Measurements from ENCODE around the gene TRIM17.

TRIM17 gene

GRCh38 chr1:228448372-228448771 is 31.7 kb upstream of the TRIM17 start:
- Histone ChIP-seq H3F3A (ENCODE audit: low read depth) (no peaks in the 10 kb centered on the region), H3K4me1 (ENCODE audit: insufficient read depth, low read length, poor library complexity, severe bottlenecking) (no peaks in the 10 kb centered on the region), H3K79me2 (ENCODE audit: insufficient read depth, low read length) (no peaks in the 10 kb centered on the region), H3K9me3 (ENCODE audit: insufficient read depth, low read depth, low read length) (no peaks in the 10 kb centered on the region), H3K4me3 (ENCODE audit: low read length, poor library complexity, severe bottlenecking) (no peak overlapping the region), H4K20me1 (ENCODE audit: insufficient read depth, low read length, poor library complexity, severe bottlenecking) (no peaks in the 10 kb centered on the region), H3K36me3 (ENCODE audit: insufficient read depth, low read length) (no peaks in the 10 kb centered on the region), H3K9me2 (replicated peaks; ENCODE audit: low read depth, low read length) (no peaks in the 10 kb centered on the region), H3K4me2 (ENCODE audit: low read depth, low read length, poor library complexity, severe bottlenecking) (no peak overlapping the region), H3K9ac (ENCODE audit: low read depth, low read length, poor library complexity, severe bottlenecking) (no peak overlapping the region), H2AFZ (ENCODE audit: low read length) (no peak overlapping the region), H3K27me3 (ENCODE audit: insufficient read depth, low read length, poor library complexity, severe bottlenecking) (no peaks in the 10 kb centered on the region)
- no peak for TF ChIP-seq CTCF (conservative IDR thresholded peaks at IDR 0.05; ENCODE audit: low read length)
- no peak for TF ChIP-seq EZH2phosphoT487 (IDR thresholded peaks at IDR 0.05; ENCODE audit: borderline replicate concordance)

GRCh38 chr1:228446852-228447251 is 30.2 kb upstream of the TRIM17 start:
- no peaks in the 10 kb centered on the region for H3K4me1 ChIP-seq (ENCODE audit: insufficient read depth, low read length, poor library complexity, severe bottlenecking)
- H3K9me2 ChIP-seq (replicated peaks; ENCODE audit: low read depth, low read length), result no peaks in the 10 kb centered on the region
- no peak overlapping the region for H2AFZ ChIP-seq (ENCODE audit: low read length)
- no peaks in the 10 kb centered on the region for H4K20me1 ChIP-seq (ENCODE audit: insufficient read depth, low read length, poor library complexity, severe bottlenecking)
- H3K27me3 ChIP-seq (ENCODE audit: insufficient read depth, low read length, poor library complexity, severe bottlenecking), result no peaks in the 10 kb centered on the region
- no peak overlapping the region for H3K4me3 ChIP-seq (ENCODE audit: low read length, poor library complexity, severe bottlenecking)
- no peaks in the 10 kb centered on the region for H3K9me3 ChIP-seq (ENCODE audit: insufficient read depth, low read depth, low read length)
- TF ChIP-seq CTCF (conservative IDR thresholded peaks at IDR 0.05; ENCODE audit: low read length) (no peak), EZH2phosphoT487 (IDR thresholded peaks at IDR 0.05; ENCODE audit: borderline replicate concordance) (no peak)
- H3F3A ChIP-seq (ENCODE audit: low read depth), result no peaks in the 10 kb centered on the region
- H3K36me3 ChIP-seq (ENCODE audit: insufficient read depth, low read length), result no peaks in the 10 kb centered on the region
- no peak overlapping the region for H3K4me2 ChIP-seq (ENCODE audit: low read depth, low read length, poor library complexity, severe bottlenecking)
- no peak overlapping the region for H3K9ac ChIP-seq (ENCODE audit: low read depth, low read length, poor library complexity, severe bottlenecking)
- H3K79me2 ChIP-seq (ENCODE audit: insufficient read depth, low read length), result no peaks in the 10 kb centered on the region

GRCh38 chr1:228445843-228446650 is 29.4 kb upstream of the TRIM17 start:
- Histone ChIP-seq H3K4me3 (ENCODE audit: low read length, poor library complexity, severe bottlenecking) (no peak overlapping the region), H3K9ac (ENCODE audit: low read depth, low read length, poor library complexity, severe bottlenecking) (no peak overlapping the region), H3K79me2 (ENCODE audit: insufficient read depth, low read length) (no peaks in the 10 kb centered on the region), H3K36me3 (ENCODE audit: insufficient read depth, low read length) (no peaks in the 10 kb centered on the region), H3K4me1 (ENCODE audit: insufficient read depth, low read length, poor library complexity, severe bottlenecking) (no peaks in the 10 kb centered on the region), H3K9me2 (replicated peaks; ENCODE audit: low read depth, low read length) (no peaks in the 10 kb centered on the region), H3F3A (ENCODE audit: low read depth) (no peaks in the 10 kb centered on the region), H3K9me3 (ENCODE audit: insufficient read depth, low read depth, low read length) (no peaks in the 10 kb centered on the region), H3K4me2 (ENCODE audit: low read depth, low read length, poor library complexity, severe bottlenecking) (no peak overlapping the region), H2AFZ (ENCODE audit: low read length) (no peak overlapping the region), H3K27me3 (ENCODE audit: insufficient read depth, low read length, poor library complexity, severe bottlenecking) (no peaks in the 10 kb centered on the region), H4K20me1 (ENCODE audit: insufficient read depth, low read length, poor library complexity, severe bottlenecking) (no peaks in the 10 kb centered on the region)
- no peak for TF ChIP-seq CTCF (conservative IDR thresholded peaks at IDR 0.05; ENCODE audit: low read length)
- TF ChIP-seq EZH2phosphoT487 (IDR thresholded peaks at IDR 0.05; ENCODE audit: borderline replicate concordance), result no peak

Measured in Loucy (cell line).